ENCODE results near the gene ITGA2B.
"Not testable (repeated sequence)": the region's sequence is repeated elsewhere in the genome, so short reads cannot be mapped to it uniquely, and the experiment has no call there.

Gene ITGA2B

GRCh38 chr17:44390250-44390870 lies 911 bp upstream of the ITGA2B start:
- no peak for DNase-seq

DNA sequence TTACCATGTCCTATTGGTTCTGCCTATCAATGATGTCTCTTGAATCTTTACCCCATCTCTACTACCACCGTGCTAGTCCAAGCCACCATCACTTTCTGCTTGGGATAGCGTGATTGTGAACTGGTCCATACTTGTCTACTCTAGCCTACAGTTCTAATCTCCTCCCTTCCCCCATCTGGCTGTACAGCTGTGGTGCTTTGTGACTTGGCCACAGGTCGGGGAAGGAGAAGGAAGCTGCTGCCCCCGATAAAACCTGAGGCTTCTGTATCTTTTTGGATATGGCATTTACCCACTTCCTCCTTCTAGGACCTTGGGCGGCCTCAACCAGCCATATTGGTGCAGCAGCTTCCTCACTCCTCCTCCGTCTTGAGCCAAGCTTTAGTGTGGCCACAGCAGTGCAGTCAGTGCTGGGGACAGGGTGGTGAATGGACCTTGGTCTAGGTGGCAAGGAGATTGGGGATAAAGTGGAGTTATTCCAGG lies 314 bp upstream of the ITGA2B start:
- DNase-seq, result no peak

DNA sequence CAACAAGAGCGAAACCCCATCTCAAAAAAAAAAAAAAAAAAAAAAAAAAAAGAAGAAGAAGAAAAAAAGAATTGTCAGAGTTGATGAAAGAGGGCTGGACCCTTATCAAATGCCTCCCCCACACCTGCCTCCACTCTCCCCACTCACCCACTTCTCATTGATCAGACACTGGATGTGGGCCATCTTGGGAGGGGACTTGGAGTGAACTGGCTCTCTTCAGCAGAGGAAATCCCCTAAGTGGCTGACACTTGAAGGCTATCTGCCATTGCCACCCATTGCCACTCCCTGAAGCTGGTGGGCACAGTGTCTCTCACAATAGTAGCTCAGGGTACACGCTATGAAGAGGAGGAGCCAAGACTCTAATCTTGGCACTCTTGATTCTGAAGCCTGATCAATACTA lies 1.6 kb downstream of the ITGA2B start:
- no peak for DNase-seq

DNA sequence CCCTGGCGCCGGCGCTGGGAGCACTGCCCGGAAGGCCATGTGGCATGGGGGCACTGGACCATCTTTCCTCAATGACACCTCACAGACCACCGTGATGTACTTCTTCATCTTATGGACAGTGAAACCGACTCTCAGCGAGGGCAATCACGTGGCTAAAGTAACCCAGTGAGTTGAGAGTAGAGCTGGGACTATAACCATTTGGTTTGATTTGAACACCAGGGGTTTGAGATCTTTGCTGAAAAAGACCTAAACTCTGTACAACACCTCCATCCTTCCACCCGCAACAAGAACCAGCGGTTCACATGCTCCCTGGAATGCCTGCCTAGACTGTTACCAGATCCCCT lies 3.3 kb downstream of the ITGA2B start:
- DNase-seq, result no peak

- peak; percentile 91 for DNase-seq
Measured at GRCh38 chr17:44385287-44386181, 3.9 kb downstream of the ITGA2B start.

DNA sequence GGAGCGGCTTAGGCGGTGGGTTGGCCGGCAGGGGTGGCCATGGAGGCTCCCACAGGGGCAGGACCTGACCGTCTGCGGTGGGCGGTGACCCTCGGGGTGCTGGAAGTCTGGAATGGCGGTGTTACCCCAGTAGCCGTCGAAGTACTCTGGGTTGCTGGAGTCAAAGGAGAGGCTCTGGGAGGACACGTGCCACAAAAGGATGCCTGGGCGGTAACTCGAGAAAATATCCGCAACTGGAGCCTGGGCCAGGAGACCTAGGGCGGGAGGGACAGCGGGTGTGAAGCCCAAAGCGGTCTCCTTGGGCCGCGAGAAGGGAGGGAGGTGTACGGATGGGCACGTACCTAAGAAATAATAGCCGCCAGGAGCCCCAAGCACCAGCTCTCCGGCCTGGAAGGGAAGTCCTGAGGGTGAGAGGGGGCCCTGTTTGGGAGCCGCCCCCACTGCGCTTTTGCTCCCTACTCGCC lies 4.6 kb downstream of the ITGA2B start:
- DNase-seq, result no peak

GRCh38 chr17:44384281-44384822 lies 5.1 kb downstream of the ITGA2B start:
- DNase-seq, result no peak

- DNase-seq, result no peak
Measured at GRCh38 chr17:44383861-44384260, 5.6 kb downstream of the ITGA2B start.

- no peak for DNase-seq
Measured at GRCh38 chr17:44383363-44383762, 6.1 kb downstream of the ITGA2B start.

DNA sequence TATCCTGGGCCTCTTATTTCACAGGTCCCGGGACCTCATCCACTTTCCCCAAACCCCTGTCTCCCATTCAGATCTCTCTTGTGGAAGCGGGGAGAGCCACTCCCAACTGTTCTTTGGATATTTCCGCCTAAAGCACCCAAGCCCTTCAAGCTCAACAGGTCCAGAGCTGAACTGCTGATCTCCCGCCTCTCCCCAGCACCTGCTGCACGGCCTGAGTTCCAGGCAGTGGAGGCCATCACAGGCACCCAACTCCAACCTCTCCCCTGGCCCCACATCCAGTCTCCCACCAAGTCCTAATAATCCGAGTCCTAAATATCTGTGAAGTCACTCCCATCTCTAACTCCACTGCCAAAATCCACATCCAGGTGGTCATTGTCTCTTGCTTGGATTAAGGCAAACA lies 6.5 kb downstream of the ITGA2B start:
- no peak for DNase-seq

DNA sequence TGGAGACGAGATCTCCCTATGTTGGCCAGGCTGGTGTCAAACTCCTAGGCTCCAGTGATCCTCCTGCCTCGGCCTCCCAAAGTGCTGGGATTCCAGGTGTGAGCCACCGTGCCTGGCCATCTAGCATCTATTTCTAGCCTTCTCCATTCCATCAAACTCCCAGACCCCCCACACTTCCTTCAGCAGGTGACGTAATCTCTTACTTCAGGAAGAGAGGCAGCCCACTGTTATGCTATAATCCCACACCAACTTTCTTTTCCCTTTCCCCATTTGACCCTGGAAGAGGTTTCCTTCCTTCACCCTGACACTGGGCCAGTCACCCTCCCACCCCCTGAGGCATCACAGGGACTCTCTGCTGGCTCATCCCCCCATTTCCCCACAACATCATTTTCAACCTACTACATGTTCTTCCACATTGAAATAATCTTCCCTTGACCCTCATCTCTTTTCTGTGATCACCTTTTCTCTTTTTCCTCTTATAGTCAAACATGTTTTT lies 7.6 kb downstream of the ITGA2B start:
- no peak for DNase-seq

- DNase-seq, result no peak
Measured at GRCh38 chr17:44380767-44381166, 8.7 kb downstream of the ITGA2B start.

DNA sequence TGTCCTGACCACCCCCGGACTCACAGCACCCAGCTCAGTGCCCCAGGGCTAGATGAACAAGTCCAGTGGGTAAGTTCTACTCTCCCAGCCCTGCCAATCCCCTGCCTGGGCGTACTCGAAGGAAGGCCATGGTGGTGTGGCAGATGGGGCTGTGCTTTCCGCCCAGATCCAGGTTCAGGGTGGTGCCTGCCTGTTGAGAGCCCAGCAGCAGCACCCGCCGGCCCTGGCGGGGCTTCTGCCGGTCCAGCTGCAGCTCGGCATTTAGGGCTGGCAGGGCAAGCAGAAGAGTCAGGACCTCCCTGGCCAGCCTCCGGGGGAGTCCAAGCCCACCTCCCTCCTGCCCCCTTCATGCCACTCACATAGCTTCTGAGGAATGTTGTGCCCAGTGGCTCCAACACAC lies 9.6 kb downstream of the ITGA2B start:
- no peak for DNase-seq

DNA sequence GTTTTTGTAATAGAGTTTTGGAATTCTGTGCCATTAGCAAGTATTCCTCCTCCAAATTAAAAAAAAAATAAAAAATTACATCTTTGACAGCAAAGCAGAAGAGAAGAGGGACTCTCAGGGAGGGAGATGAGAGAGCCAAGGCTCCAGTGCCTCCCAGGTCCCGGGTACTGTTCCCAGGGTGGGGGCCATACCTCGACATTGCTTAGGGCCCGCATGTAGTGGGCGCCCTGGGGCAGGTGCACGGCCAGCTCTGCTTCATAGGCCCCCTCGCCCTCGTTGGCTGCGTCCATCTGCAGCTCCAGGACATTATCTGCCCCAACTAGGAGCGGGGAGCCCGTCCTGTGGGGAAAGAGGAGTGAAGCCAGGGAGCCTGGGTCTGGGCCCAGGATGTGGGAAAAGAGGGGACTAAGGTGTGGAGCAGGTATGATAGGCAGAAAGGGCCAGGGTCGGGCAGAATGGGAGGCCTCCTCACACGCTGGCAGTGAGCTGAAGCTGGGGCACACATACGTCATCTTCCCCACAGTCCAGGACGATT lies 11.2 kb downstream of the ITGA2B start:
- DNase-seq, result no peak

DNA sequence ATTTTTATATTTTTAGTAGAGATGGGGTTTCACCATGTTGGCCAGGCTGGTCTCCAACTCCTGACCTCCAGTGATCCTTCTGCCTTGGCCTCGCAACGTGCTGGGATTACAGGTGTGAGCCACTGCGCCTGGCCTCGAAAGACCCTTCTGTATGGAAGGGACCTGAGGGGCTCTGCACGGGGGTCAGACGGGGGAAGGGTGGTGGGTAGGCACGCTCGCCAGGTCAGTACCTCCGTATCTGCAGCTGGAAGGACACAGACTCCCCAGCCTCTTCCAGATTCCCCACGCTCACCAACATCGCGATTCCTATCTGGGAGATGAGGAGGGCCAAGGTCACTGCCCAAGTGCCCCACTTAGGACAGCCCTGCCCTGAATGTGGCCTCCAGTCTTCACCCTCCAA lies 12.7 kb downstream of the ITGA2B start:
- DNase-seq, result no peak

DNA sequence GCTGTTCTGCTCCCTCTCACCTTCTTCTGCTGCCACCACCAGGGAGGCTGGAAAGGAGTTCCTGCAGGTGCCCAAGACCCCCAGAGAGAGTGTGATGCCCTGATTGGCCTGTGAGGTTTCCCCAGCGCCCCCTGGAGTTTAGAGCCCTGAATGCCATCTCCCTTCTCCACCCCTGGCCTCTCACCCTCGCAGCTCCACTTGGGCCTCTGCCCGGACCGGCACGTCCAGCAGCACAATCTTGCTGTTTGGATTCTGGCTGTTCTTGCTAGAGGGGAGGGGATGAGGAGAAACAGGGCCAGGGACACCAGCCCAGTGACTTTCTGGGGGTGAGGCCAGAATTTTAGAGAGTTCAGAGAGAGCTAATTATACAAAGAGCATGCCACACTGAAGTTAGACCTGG lies 13.3 kb downstream of the ITGA2B start:
- no peak for DNase-seq

GRCh38 chr17:44375196-44376017 lies 14.0 kb downstream of the ITGA2B start:
- DNase-seq, result no peak

GRCh38 chr17:44374306-44375195 lies 14.9 kb downstream of the ITGA2B start:
- DNase-seq, result no peak

GRCh38 chr17:44372036-44372435 lies 17.4 kb downstream of the ITGA2B start:
- DNase-seq, result no peak

DNA sequence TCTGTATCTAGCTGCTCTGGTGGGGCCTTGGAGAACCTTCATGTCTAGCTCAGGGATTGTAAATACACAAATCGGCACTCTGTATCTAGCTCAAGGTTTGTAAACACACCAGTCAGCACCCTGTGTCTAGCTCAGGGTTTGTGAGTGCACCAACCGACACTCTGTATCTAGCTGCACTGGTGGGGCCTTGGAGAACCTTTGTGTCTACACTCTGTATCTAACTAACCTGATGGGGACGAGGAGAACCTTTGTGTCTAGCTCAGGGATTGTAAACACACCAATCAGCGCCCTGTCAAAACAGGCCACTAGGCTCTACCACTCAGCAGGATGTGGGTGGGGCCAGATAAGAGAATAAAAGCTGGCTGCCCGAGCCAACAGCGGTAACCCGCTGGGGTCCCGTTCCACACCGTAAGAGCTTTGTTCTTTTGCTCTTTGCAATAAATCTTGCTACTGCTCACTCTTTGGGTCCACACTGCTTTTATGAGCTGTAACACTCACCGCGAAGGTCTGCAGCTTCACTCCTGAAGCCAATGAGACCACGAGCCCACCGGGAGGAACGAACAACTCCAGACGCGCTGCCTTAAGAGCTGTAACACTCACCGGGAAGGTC lies 19.9 kb downstream of the ITGA2B start:
- DNase-seq, result not testable (repeated sequence)
